HG02759 (cell line): Measurements from ENCODE around the gene TFAP2A.

ENCODE experiments used
- ATAC-seq: cut with Tn5 transposase; IDR thresholded peaks from one replicate; pipeline ENCODE4 v1.9.1; 2021; ENCODE audit warnings: mild to moderate bottlenecking, moderate library complexity; ENCODE audit not compliant: unreplicated experiment

TFAP2A gene

DNA sequence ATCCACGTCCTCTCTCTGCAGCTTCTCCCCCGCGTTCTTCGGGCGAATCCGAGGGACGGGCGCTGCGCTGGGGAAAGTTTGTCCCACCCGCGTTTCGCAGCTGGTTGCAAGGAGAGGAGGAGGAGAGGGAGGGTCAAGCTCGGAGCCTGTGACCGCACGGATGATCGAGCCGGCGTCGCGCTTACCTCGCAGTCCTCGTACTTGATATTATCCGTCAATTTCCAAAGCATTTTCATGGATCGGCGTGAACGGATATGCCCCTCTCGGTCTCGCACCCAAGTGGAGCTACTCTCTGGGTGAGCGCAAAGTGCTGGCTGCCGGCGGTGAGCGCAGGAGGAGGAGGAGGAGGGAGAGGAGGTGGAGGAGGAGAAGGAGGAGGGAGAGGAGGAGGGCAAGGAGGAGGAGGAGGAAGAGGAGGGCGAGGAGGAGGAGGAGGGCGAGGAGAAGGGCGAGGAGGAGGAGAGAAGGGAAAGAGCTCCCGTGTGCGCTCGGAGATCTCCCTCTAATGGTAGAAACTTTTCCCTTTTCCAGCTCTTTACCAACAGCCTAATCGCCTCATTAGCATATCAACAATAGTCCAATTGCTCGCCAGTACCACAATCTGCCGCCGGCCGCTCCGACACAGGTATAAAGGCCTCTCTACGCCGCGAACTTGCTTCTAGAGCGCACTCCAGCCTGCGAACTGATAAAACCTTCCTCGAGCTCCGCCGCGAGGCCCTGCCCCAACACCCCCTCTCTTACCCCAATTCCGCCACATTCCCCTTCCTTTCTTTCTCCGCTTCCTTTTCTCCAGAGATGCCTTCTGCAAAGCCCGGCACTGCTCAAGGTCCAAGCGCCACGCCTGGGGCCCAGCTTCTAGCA is at the start of gene TFAP2A:
Gene TFAP2A, minus strand, starts transcription at position 319 of the 861 bp plus-strand sequence. Its CDS starts 83 bp downstream, at position 236.
- ATAC-seq = no peak

- no peak for ATAC-seq
Observed at GRCh38 chr6:10463491-10464481, 48.9 kb upstream of the TFAP2A start.

DNA sequence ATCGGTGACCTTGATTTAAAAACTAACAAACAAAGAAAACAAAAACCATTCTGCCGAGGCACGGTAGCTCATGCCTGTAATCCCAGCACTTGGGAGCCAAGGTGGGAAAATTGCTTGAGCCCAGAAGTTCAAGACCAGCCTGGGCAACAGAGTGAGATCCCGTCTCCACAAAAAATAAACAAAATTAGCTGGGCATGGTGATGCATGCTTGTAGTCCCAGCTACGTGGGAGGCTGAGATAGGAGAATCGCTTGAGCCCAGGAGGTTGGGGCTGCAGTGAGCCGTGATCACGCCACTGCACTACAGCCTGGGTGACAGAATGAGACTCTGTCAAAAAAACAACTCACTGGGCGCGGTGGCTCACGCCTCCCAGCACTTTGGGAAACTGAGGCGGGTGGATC is 48.2 kb upstream of the TFAP2A start:
- ATAC-seq = no peak

DNA sequence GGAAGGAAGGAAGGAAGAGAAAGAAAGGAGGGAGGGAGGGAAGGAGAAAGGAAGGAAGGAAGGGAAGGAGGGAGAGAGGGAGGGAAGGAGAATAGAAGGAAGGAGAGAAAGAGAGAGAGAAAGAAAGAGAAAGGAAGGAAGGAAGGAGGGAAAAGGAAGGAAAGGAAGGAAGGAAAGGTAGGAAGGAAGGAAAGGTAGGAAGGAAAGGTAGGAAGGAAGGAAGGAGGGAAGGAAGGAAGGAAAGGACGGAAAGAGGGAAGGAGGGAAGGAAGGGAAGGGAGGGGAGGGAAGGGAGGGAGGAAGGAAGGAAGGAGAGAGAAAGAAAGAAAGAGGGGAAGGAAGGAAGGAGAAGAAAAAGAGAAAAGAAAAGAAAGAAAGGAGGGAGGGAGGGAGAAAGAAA is 47.0 kb upstream of the TFAP2A start:
- ATAC-seq = no peak

- ATAC-seq = peak; percentile 96
Observed at GRCh38 chr6:10460096-10460495, 45.2 kb upstream of the TFAP2A start.

DNA sequence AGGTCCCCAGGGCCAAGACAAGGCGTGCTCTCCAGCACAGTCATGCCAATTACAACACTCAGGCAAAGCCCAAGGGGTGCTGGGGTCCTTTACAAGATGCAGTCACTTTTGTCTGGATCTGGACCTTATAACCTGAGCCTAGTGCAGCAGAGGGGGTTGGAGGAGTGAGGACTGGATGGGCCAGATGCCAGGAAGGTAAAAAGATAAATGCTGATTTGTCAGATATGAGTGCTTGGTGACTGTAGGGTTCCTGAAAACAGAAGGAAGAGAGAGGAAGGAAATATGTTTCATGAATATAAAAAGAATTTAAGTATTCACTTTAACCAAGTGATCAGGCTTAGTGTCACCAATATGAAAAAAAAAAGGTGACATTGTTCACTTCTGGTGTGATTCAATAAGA is 43.4 kb upstream of the TFAP2A start:
- ATAC-seq = no peak

GRCh38 chr6:10453596-10453995 is 38.7 kb upstream of the TFAP2A start:
- ATAC-seq = no peak

- ATAC-seq = no peak
Observed at GRCh38 chr6:10451828-10452509, 37.1 kb upstream of the TFAP2A start.

DNA sequence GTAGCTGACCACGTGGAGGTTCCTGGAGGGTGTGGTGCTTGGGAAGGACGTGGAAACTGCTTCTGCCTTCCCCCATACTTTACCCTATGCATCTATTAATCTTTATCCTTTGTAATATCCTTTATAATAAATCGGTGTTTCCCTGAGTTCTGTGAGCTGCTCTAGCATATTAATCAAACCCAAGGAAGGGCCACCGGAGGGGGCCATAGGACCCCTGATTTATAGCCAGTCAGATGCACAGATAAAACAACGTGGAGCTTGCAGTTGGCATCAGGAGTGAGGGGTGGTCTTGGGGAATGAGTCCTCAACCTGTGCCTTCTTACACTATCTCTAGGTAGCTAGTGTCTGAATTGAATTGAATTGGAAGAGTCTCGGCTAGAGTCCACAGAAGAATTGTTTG is 36.5 kb upstream of the TFAP2A start:
- no peak for ATAC-seq

DNA sequence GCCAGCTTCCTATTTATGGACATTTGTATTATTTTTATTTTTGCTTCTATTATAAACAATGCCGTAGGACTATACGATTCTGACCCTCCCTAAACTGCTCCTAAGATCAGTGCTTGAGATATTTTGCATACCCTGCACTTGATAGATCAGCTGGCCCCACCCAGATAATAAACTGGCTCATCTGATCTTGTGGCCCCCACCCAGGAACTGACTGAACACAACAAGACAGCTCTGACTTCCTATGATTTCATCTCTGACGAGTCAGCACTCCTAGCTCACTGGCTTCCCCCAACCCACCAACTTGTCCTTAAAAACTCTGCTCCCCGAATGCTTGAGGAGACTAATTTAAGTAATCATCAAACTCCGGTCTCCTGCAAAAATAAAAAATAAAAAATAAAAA is 34.9 kb upstream of the TFAP2A start:
- ATAC-seq = no peak

GRCh38 chr6:10448096-10448495 is 33.2 kb upstream of the TFAP2A start:
- ATAC-seq = no peak

DNA sequence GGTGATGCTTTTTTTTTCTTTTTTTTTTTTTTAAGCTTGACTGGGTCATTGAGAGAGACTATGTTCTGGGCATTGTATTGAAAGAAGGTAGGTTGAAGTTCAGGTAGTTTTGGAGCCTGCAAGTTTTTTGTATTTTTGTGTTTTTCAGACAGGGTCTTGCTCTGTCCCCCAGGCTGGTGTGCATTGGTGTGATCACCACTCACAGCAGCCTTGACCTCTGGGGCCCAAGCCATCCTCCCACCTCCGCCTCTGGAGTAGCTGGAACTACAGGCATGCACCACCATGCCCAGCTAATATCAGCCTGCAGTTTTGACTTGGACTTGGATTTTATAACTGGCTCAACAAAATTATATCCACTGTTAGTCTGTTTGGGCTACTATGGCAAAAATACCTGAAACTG is 31.7 kb upstream of the TFAP2A start:
- ATAC-seq = no peak

GRCh38 chr6:10441655-10442009 is 26.8 kb upstream of the TFAP2A start:
- ATAC-seq = no peak

DNA sequence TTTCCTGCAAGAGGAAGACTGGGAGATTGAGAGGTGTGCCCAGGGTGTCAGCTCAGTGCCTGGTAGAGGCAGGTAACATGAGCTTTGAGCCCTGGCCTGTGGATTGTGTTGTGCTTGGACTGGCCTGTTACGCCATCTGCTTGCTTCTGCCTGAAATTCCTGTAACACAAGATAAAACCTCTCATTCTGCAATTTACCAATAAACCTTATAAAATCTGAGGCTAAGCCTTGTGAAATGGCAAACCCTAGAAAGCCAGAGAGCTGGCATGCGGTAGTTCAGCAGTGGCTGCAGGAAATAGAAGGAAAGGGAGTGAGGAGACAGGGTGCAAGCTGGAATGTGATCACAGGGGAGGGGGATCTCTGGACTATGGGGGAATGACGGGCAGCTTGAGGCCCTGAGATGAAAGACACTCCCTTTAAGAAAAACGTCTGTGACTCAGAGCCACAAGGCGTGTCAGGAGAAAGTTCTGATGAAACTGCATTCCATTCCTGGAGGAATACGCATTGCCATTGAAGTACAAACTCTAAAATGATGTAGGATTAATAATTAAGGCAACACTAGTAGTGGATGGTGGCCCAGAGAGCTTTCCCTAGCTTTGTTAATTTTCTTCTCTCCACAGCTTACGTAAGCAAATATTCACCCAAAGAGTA is 26.3 kb upstream of the TFAP2A start:
- no peak for ATAC-seq

GRCh38 chr6:10437891-10438290 is 23.0 kb upstream of the TFAP2A start:
- ATAC-seq = no peak

DNA sequence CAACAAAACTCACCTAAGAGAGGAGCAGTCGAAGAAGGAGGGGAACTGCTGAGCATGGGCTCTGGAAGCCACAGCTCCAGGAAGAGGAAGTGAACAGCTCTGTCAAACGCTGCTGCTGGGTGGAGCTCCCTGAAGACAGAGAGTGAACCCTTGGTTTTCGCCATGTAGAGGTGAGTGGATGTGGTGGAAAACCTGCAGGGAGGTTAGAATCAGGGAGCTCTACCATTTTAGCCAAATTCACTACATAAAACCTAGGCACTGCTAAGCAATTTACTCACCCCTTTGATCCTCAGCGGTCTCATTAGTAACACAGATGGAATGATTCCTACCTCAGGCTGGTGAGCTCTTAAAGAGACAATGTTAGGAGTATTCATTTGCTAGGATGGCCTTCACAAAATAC is 19.4 kb upstream of the TFAP2A start:
- no peak for ATAC-seq

DNA sequence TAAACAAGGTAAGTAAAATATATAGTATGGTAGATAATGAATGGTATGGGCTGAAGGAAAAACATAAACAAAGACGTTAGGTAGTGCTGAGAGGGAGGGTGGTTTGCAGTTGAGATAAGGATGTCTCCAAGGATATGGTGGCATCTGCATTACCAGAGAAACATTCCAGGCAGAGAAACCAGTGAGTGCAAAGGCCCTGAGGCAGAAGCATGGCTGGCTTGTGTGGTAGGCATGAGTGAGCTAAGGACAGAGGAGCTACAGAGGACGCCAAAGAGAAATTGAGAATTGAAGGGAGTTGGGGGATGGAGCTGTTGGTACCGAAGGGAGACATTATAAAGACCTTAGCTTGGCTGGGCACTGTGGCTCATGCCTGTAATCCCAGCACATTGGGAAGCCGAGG is 18.4 kb upstream of the TFAP2A start:
- ATAC-seq = no peak

- no peak for ATAC-seq
Observed at GRCh38 chr6:10431423-10432164, 16.7 kb upstream of the TFAP2A start.

- ATAC-seq = peak; percentile 64
Observed at GRCh38 chr6:10429638-10430427, 15.0 kb upstream of the TFAP2A start.
